B cell (primary cell): Measurements from ENCODE around the gene IWS1.

ENCODE experiments used
- EZH2 ChIP-seq: IDR thresholded peaks from 2 replicates; pipeline ENCODE4 v1.6.1; 2012; ENCODE audit warnings: borderline replicate concordance, low read depth, mild to moderate bottlenecking, moderate library complexity, low read length; ENCODE audit not compliant: insufficient read depth, poor library complexity, severe bottlenecking
- TF ChIP-seq, protein P1 (sequence below): fragments of 200-600 bp; IDR thresholded peaks from one replicate; pipeline ENCODE4 v1.8.0; 2022; ENCODE audit warnings: antibody characterized with exemption, mild to moderate bottlenecking

DNA sequence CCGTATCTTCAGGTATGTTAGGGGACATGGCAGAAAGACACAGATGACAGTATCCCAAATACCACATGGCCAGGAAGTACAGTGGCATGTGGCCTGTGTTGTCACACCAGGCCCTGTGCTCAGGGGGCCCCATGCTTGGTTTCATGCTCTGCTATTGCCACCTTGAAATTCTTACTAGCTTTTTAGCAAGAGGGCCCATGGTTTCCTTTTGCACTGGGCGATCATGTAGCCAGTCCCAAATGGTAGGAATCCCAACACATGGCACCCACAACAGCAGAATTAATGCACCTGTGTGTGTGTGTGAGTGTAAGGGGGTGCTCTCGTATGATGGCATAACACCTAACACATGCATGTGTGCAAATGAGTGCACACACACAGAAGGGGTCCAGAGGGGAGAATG is 48.4 kb upstream of the IWS1 start:
- TF ChIP-seq, protein P1, sequence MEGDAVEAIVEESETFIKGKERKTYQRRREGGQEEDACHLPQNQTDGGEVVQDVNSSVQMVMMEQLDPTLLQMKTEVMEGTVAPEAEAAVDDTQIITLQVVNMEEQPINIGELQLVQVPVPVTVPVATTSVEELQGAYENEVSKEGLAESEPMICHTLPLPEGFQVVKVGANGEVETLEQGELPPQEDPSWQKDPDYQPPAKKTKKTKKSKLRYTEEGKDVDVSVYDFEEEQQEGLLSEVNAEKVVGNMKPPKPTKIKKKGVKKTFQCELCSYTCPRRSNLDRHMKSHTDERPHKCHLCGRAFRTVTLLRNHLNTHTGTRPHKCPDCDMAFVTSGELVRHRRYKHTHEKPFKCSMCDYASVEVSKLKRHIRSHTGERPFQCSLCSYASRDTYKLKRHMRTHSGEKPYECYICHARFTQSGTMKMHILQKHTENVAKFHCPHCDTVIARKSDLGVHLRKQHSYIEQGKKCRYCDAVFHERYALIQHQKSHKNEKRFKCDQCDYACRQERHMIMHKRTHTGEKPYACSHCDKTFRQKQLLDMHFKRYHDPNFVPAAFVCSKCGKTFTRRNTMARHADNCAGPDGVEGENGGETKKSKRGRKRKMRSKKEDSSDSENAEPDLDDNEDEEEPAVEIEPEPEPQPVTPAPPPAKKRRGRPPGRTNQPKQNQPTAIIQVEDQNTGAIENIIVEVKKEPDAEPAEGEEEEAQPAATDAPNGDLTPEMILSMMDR: no peak
- TF ChIP-seq EZH2: no peak
